Stimulated activated CD8-positive, alpha-beta memory T cell treated with anti-CD3 and anti-CD28 coated beads, Interleukin-7, amount 100 ng/mL, for 24 hours (primary cell): ENCODE data around the gene WDR81.

ENCODE experiments used
- DNase-seq: peaks from one replicate; pipeline ENCODE4 v3.0.0-alpha.2; 2020; ENCODE audit warnings: low read depth

The WDR81 gene

GRCh38 chr17:1782171-1782567, 57.7 kb downstream of the WDR81 start:
- DNase-seq, result no peak

- DNase-seq, result no peak
Observed at GRCh38 chr17:1783271-1783670, 58.8 kb downstream of the WDR81 start.

GRCh38 chr17:1783834-1784611, 59.5 kb downstream of the WDR81 start:
- DNase-seq, result no peak

GRCh38 chr17:1785930-1786329, 61.4 kb downstream of the WDR81 start:
- DNase-seq, result no peak

GRCh38 chr17:1786708-1787107, 62.2 kb downstream of the WDR81 start:
- DNase-seq, result no peak

- DNase-seq, result no peak
Observed at GRCh38 chr17:1787301-1787902, 62.9 kb downstream of the WDR81 start.
